ENCODE results near the gene PPIL4. TPM values are rescaled to one million over a fixed set of nuclear protein-coding genes. Genes with fewer than 3 reads are reported as not detected.

The PPIL4 gene
- total and polyA plus RNA-seq, 2 of the 13 experiments (the other 11 are each of a cell fraction or from before 2014, with no cell fraction given) = 5.5 to 46.0 TPM

GRCh38 chr6:149545258-149545753 lies 537 bp downstream of the PPIL4 start (continued):
- TF ChIP-seq TRAFD1 (CRISPR knock-in tag; IDR thresholded peaks at IDR 0.05; ENCODE audit: borderline replicate concordance) (no peak), TOE1 (CRISPR knock-in tag; IDR thresholded peaks at IDR 0.05) (no peak), ZNF572 (CRISPR knock-in tag; IDR thresholded peaks at IDR 0.05) (0 out of 2 replicates have a peak, but pooled peaks have one; percentile 23), PRDM10 (CRISPR knock-in tag; IDR thresholded peaks at IDR 0.05; ENCODE audit: low read depth) (no peak), ELF1 (CRISPR knock-in tag; IDR thresholded peaks at IDR 0.05) (no peak), E2F1 (CRISPR knock-in tag; IDR thresholded peaks at IDR 0.05) (0 out of 2 replicates have a peak, but pooled peaks have one; percentile 2), SUZ12 (IDR thresholded peaks at IDR 0.05; ENCODE audit: low read depth, low read length) (no peak), MZF1 (CRISPR knock-in tag; IDR thresholded peaks at IDR 0.05; ENCODE audit: borderline replicate concordance) (no peak), ZNF678 (CRISPR knock-in tag; IDR thresholded peaks at IDR 0.05) (no peak), SOX13 (IDR thresholded peaks at IDR 0.05) (no peak), SOX13 (CRISPR knock-in tag; conservative IDR thresholded peaks at IDR 0.05 in 1 of 2, IDR thresholded peaks at IDR 0.05 in 1 of 2) (0 out of 4 replicates have a peak, but pooled peaks of 1 of the 2 experiments have one; percentile 13), TFDP1 (CRISPR knock-in tag; IDR thresholded peaks at IDR 0.05; ENCODE audit: borderline replicate concordance) (no peak), MXI1 (IDR thresholded peaks at IDR 0.05; ENCODE audit: borderline replicate concordance, low read depth, low read length) (peak; percentile 47; the same call in 1 of the 3 replicates), MTA3 (CRISPR knock-in tag; IDR thresholded peaks at IDR 0.05) (no peak), CREB1 (IDR thresholded peaks at IDR 0.05) (no peak), CREB1 (CRISPR knock-in tag; IDR thresholded peaks at IDR 0.05) (no peak), SNAPC4 (CRISPR knock-in tag; IDR thresholded peaks at IDR 0.05) (no peak)
